HG03457 (cell line): ENCODE results near the gene HOATZ.

Experiments used
- ATAC-seq: cut with Tn5 transposase; IDR thresholded peaks from one replicate; pipeline ENCODE4 v1.9.1; 2021; ENCODE audit warnings: moderate number of reproducible peaks; ENCODE audit not compliant: unreplicated experiment

Gene HOATZ

GRCh38 chr11:111514216-111515031 is at the start of gene HOATZ:
TSS of gene HOATZ (plus strand) at chr11:111514778. CDS start at chr11:111514785, 7 bp downstream.
- ATAC-seq: no peak

GRCh38 chr11:111465400-111465799 is 49.2 kb upstream of the HOATZ start:
- ATAC-seq: no peak

GRCh38 chr11:111466615-111467014 is 48.0 kb upstream of the HOATZ start:
- ATAC-seq: no peak

- ATAC-seq: no peak
Measured at GRCh38 chr11:111469200-111469599, 45.4 kb upstream of the HOATZ start.

GRCh38 chr11:111472228-111472627 is 42.4 kb upstream of the HOATZ start:
- no peak for ATAC-seq

GRCh38 chr11:111474432-111474831 is 40.1 kb upstream of the HOATZ start:
- no peak for ATAC-seq

GRCh38 chr11:111476366-111476765 is 38.2 kb upstream of the HOATZ start:
- ATAC-seq: no peak

GRCh38 chr11:111476956-111477355 is 37.6 kb upstream of the HOATZ start:
- ATAC-seq: no peak

GRCh38 chr11:111477898-111478297 is 36.7 kb upstream of the HOATZ start:
- ATAC-seq: no peak

GRCh38 chr11:111479666-111480065 is 34.9 kb upstream of the HOATZ start:
- no peak for ATAC-seq

GRCh38 chr11:111483431-111483830 is 31.1 kb upstream of the HOATZ start:
- ATAC-seq: no peak

- no peak for ATAC-seq
Measured at GRCh38 chr11:111490496-111490895, 24.1 kb upstream of the HOATZ start.

- no peak for ATAC-seq
Measured at GRCh38 chr11:111494040-111494439, 20.5 kb upstream of the HOATZ start.

- no peak for ATAC-seq
Measured at GRCh38 chr11:111499483-111499882, 15.1 kb upstream of the HOATZ start.

GRCh38 chr11:111500481-111500880 is 14.1 kb upstream of the HOATZ start:
- ATAC-seq: no peak

- ATAC-seq: no peak
Measured at GRCh38 chr11:111502611-111503010, 12.0 kb upstream of the HOATZ start.

- ATAC-seq: no peak
Measured at GRCh38 chr11:111510311-111510710, 4.3 kb upstream of the HOATZ start.

- no peak for ATAC-seq
Measured at GRCh38 chr11:111512296-111513239, 2.0 kb upstream of the HOATZ start, which contains the start of gene BTG4. TSS of gene BTG4 (minus strand) at chr11:111512386. CDS start at chr11:111498776, 13,610 bp downstream.

GRCh38 chr11:111513240-111513605 is 1.4 kb upstream of the HOATZ start:
- ATAC-seq: no peak

GRCh38 chr11:111515591-111515990 is 1.0 kb downstream of the HOATZ start:
- no peak for ATAC-seq

- ATAC-seq: no peak
Measured at GRCh38 chr11:111518668-111519067, 4.1 kb downstream of the HOATZ start.

GRCh38 chr11:111520560-111520959 is 6.0 kb downstream of the HOATZ start:
- no peak for ATAC-seq
